ENCODE results near the gene HDAC4. TPM values are rescaled to one million over a fixed set of nuclear protein-coding genes. Genes with fewer than 3 reads are reported as not detected.

HDAC4 gene
- total and polyA plus RNA-seq, 10 of the 15 experiments (the other 5 are each of a cell fraction or from before 2014, with no cell fraction given) = 0.22 to 15.7 (median 4.8) TPM

DNA sequence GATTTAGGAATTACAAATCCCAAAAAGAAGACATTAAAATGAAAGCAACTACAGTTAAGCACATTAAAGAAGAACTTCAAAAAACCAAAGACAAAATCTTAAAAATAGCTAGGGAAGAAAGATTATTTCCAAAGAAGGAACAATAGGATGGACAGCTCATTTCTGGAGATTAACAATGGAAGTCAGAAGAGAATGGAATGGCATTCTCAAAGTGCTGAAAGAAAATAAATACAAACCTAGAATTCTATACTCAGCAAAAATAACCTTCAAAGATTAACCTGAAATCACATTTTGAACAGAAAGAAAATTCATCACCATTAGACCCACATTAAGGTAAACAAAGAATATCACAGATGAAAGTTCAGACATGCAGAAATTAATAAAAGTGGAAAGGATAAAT is 229.2 kb downstream of the HDAC4 start:
- no peaks in the 10 kb centered on the region for H3K27me3 ChIP-seq (replicated peaks in 1 of 2; ENCODE audit: control insufficient read depth in 2 of 2, insufficient read depth in 2 of 2, low read length in 1 of 2)
- FAIRE-seq = no peak
- ChIA-PET CTCF (interaction anchor here (1.2 kb wide), 1 partner anchor 17 kb away, joined by 3 read pairs; no protein-coding TSS in a partner anchor), SMC1A (ENCODE audit: uncharacterized antibody, unreplicated experiment) (interaction anchor here (1.1 kb wide), 1 partner anchor 50 kb away, joined by 3 read pairs; no protein-coding TSS in a partner anchor), RAD21 (ENCODE audit: unreplicated experiment) (no interaction called here), POLR2A (no interaction called here)
- intact Hi-C loops (cut with micrococcal nuclease; ENCODE audit: unreplicated experiment) (no loop called here), in situ Hi-C loops (cut with MboI) (no loop called here)
- BruUV-seq (replicated peaks) = no TSS peak
- H4K20me1 ChIP-seq (ENCODE audit: control insufficient read depth, insufficient read depth) = no peaks in the 10 kb centered on the region
- no peaks in the 10 kb centered on the region for H3K36me3 ChIP-seq (ENCODE audit: control insufficient read depth in 2 of 2, insufficient read depth in 2 of 2, low read length in 1 of 2)
- ATAC-seq = no peak
- H3K4me1 ChIP-seq (ENCODE audit: control insufficient read depth, insufficient read depth, low read length) = no peaks in the 10 kb centered on the region
- no peak overlapping the region for H2AFZ ChIP-seq (ENCODE audit: control insufficient read depth, low read depth, low read length)
- no peak for DNase-seq (ENCODE audit: low read depth, low spot score)
- no peaks in the 10 kb centered on the region for H3K79me2 ChIP-seq (ENCODE audit: control insufficient read depth, insufficient read depth, low read length)
- TF ChIP-seq ESRRA (IDR thresholded peaks at IDR 0.05; ENCODE audit: low read length) (no peak), FOXK2 (IDR thresholded peaks at IDR 0.05) (no peak), CBX5 (IDR thresholded peaks at IDR 0.05; ENCODE audit: low read depth) (peak; percentile 84; the same call in 1 of the 2 replicates)
- TF ChIP-seq, protein P1, sequence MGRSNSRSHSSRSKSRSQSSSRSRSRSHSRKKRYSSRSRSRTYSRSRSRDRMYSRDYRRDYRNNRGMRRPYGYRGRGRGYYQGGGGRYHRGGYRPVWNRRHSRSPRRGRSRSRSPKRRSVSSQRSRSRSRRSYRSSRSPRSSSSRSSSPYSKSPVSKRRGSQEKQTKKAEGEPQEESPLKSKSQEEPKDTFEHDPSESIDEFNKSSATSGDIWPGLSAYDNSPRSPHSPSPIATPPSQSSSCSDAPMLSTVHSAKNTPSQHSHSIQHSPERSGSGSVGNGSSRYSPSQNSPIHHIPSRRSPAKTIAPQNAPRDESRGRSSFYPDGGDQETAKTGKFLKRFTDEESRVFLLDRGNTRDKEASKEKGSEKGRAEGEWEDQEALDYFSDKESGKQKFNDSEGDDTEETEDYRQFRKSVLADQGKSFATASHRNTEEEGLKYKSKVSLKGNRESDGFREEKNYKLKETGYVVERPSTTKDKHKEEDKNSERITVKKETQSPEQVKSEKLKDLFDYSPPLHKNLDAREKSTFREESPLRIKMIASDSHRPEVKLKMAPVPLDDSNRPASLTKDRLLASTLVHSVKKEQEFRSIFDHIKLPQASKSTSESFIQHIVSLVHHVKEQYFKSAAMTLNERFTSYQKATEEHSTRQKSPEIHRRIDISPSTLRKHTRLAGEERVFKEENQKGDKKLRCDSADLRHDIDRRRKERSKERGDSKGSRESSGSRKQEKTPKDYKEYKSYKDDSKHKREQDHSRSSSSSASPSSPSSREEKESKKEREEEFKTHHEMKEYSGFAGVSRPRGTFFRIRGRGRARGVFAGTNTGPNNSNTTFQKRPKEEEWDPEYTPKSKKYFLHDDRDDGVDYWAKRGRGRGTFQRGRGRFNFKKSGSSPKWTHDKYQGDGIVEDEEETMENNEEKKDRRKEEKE (IDR thresholded peaks at IDR 0.05) = no peak
- TF ChIP-seq, protein P2, sequence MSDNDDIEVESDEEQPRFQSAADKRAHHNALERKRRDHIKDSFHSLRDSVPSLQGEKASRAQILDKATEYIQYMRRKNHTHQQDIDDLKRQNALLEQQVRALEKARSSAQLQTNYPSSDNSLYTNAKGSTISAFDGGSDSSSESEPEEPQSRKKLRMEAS (IDR thresholded peaks at IDR 0.05; ENCODE audit: low read depth, low read length) = no peak
- no peak overlapping the region for H3K4me2 ChIP-seq (ENCODE audit: control insufficient read depth, insufficient read depth)
- no peak overlapping the region for H3K27ac ChIP-seq (ENCODE audit: control insufficient read depth, insufficient read depth)
- H3K9ac ChIP-seq (ENCODE audit: control insufficient read depth, insufficient read depth, low read length) = no peak overlapping the region
- peaks cover 5% of the 10 kb centered on the region; the same call in 2 of the 3 replicates for H3K9me3 ChIP-seq (replicated peaks; ENCODE audit: control insufficient read depth, insufficient read depth, low read length)
- no peak overlapping the region for H3K4me3 ChIP-seq

Measured in GM12878 (cell line).